HCT116 (cell line): Measurements from ENCODE around the gene ATM.

ENCODE experiments used
- EZH2phosphoT487 ChIP-seq: fragments of 200-600 bp; IDR thresholded peaks from 2 replicates; pipeline ENCODE4 v1.6.1; 2018; ENCODE audit warnings: antibody characterized with exemption, borderline replicate concordance
- POLR2A ChIP-seq: IDR thresholded peaks from 2 replicates; pipeline ENCODE4 v1.7.0; 2011; ENCODE audit warnings: borderline replicate concordance; ENCODE audit not compliant: insufficient read depth, insufficient read length; ENCODE audit errors: extremely low read depth
- TF ChIP-seq, protein P1 (sequence below), 3 experiments: fragments of 200-600 bp in 1 of 3; sonication (generic) in 1 of 3; IDR thresholded peaks in 2 of 3; conservative IDR thresholded peaks in 1 of 3; 2 replicates each; pipeline ENCODE4 v1.5.1; 2012 to 2017; ENCODE audit warnings: low read depth in 2 of 3, low read length in 2 of 3, antibody characterized with exemption in 1 of 3, borderline replicate concordance in 1 of 3, control low read depth in 1 of 3, mild to moderate bottlenecking in 1 of 3, mixed read lengths in 1 of 3, mixed run types in 1 of 3, moderate library complexity in 1 of 3; ENCODE audit not compliant: insufficient read depth in 1 of 3

DNA sequence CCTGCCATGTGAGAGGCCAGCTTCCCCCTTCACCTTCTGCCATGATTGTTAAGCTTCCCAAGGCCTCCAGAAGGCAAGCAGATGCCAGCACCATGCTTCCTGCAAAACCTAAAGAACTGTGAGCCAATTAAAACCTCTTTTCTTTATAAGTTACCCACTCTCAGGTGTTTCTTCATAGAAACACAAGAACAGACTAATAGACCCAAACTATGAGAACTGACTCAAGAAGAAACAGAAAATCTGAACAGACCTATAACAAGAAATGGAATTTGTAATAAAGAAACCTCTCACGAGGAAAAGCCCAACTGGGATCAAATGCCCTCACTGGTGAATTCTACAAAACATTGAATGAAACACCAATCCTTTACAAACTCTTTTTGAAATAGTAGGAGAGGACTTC, 12.4 kb upstream of the ATM start:
- TF ChIP-seq, protein P1, sequence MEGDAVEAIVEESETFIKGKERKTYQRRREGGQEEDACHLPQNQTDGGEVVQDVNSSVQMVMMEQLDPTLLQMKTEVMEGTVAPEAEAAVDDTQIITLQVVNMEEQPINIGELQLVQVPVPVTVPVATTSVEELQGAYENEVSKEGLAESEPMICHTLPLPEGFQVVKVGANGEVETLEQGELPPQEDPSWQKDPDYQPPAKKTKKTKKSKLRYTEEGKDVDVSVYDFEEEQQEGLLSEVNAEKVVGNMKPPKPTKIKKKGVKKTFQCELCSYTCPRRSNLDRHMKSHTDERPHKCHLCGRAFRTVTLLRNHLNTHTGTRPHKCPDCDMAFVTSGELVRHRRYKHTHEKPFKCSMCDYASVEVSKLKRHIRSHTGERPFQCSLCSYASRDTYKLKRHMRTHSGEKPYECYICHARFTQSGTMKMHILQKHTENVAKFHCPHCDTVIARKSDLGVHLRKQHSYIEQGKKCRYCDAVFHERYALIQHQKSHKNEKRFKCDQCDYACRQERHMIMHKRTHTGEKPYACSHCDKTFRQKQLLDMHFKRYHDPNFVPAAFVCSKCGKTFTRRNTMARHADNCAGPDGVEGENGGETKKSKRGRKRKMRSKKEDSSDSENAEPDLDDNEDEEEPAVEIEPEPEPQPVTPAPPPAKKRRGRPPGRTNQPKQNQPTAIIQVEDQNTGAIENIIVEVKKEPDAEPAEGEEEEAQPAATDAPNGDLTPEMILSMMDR (IDR thresholded peaks at IDR 0.05 in 2 of 3, conservative IDR thresholded peaks at IDR 0.05 in 1 of 3; ENCODE audit: borderline replicate concordance in 1 of 3, insufficient read depth in 1 of 3, low read depth in 2 of 3, low read length in 2 of 3), result no peak
- TF ChIP-seq EZH2phosphoT487, result no peak
- no peak for TF ChIP-seq POLR2A
